ENCODE measurements around the gene RETREG1. TPM values are rescaled to one million over a fixed set of nuclear protein-coding genes. Genes with fewer than 3 reads are reported as not detected.
"Not testable (repeated sequence)": the region's sequence is repeated elsewhere in the genome, so short reads cannot be mapped to it uniquely, and the experiment has no call there.

Gene RETREG1
- total RNA-seq, 1 donor from 2014 or later = not detected

- no peak for DNase-seq (ENCODE audit: low read depth in 2 of 2)
Observed at GRCh38 chr5:16617274-16617968, 624 bp upstream of the RETREG1 start.

DNA sequence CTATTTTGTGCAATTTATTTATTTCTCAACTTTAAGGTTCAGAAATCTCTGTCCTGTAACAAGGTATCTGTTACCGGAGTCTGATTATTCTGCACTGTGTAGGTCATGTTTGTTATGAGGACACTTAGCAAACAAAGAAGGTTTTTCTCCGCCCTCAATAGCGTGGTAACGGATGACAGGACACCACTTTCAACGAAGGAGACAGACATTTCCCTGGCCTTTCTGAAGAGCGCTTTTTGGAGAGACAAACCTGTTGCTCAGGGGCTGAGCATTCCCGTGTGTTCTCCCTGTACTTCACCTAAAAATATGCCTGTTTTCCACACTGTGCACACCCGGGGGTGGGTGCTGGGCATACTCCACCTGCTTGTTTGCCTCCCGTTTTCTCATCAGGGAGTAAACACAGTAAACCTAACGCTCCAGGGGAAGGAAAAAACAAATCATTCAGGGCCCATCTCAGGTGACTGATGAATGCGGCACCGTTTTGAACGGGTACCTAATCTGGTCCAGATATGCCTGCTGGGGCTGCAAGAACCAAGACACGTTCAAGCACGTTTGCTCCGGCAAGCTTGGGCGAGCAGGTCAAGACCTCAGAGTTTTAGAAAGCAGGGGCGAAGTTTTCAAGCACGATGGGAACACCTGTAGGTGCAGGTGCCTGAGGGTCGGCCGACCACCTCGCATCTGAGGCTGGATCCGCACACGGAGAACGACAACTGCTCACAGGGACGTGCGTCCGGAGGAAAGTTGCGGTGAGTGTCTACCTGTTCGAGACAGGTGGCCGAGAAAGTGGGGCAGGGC is 859 bp downstream of the RETREG1 start:
- no peak for DNase-seq (ENCODE audit: low read depth in 2 of 2)

DNA sequence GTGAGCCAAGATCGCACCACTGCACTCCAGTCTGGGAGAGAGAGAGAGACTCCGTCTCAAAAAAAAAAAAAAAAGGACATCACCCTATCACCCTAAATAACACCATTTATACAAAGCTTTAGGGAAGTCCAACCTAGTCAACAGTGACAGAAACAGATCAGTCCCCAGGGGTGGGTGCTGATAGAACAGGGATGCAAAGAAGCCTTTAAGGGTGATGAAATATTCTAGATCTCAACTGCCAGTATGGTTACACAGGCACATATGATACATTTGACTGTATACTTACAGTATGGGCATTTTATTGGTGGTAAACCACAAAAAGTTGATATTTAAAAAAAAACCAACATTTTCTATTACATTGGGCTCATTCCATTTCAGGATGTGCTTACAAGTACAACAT is 4.8 kb downstream of the RETREG1 start:
- DNase-seq (ENCODE audit: low read depth in 2 of 2) = no peak

- not testable (repeated sequence) for DNase-seq (ENCODE audit: low read depth in 2 of 2)
Observed at GRCh38 chr5:16610896-16611295, 5.9 kb downstream of the RETREG1 start.

- DNase-seq (ENCODE audit: low read depth in 2 of 2) = no peak
Observed at GRCh38 chr5:16609412-16609811, 7.4 kb downstream of the RETREG1 start.

- DNase-seq (ENCODE audit: low read depth in 2 of 2) = no peak
Observed at GRCh38 chr5:16606628-16607027, 10.2 kb downstream of the RETREG1 start.

GRCh38 chr5:16603701-16604100 is 13.1 kb downstream of the RETREG1 start:
- no peak for DNase-seq (ENCODE audit: low read depth in 2 of 2)

GRCh38 chr5:16603295-16603694 is 13.5 kb downstream of the RETREG1 start:
- no peak for DNase-seq (ENCODE audit: low read depth in 2 of 2)

DNA sequence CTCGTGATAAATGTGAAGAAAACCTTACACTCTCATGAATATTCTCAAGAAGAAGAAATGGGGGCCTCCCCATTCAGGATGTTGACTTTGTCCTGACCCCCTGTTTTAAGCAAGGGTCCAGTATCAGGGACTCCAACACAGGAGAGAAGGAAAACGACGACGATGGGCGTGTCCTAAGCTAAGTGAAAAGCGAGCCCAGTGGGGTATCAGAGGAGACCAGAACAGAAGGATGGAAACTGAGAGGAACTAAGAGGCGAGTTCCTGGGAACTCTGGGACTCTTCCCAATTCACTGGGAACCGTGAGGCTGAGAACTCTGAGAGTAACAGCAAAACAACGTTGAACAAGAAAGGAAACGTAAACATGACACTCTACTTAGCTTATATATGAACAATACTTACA is 14.6 kb downstream of the RETREG1 start:
- no peak for DNase-seq (ENCODE audit: low read depth in 2 of 2)

- DNase-seq (ENCODE audit: low read depth in 2 of 2) = no peak
Observed at GRCh38 chr5:16600946-16601345, 15.9 kb downstream of the RETREG1 start.

DNA sequence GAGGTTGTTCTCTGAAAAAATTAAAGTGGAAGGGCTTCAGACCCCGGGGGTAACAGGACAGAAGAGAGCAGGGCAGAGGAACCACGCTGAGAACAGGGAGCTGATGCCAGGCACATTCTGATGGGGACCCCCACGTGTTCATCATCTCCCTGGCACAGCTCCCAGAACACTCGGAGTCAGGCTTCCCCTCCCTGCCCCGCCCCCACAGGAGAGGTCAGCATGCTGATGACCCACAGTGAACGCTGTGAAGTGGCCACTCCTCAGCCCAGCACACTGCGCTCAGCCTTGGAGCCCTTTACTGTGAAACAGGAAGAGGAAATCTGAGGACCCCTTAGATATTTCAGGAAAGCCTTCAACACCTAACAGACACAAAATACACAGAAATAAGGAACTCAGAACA is 16.4 kb downstream of the RETREG1 start:
- DNase-seq (ENCODE audit: low read depth in 2 of 2) = peak; percentile 28 to 33

GRCh38 chr5:16597946-16598694 is 18.7 kb downstream of the RETREG1 start:
- DNase-seq (ENCODE audit: low read depth in 2 of 2) = no peak

GRCh38 chr5:16596581-16596940 is 20.2 kb downstream of the RETREG1 start:
- no peak for DNase-seq (ENCODE audit: low read depth in 2 of 2)

GRCh38 chr5:16595881-16596580 is 20.8 kb downstream of the RETREG1 start:
- DNase-seq (ENCODE audit: low read depth in 2 of 2) = no peak

- no peak for DNase-seq (ENCODE audit: low read depth in 2 of 2)
Observed at GRCh38 chr5:16593628-16594027, 23.2 kb downstream of the RETREG1 start.

- DNase-seq (ENCODE audit: low read depth in 2 of 2) = peak in 1 of 2 donors; percentile 24
Observed at GRCh38 chr5:16593013-16593412, 23.8 kb downstream of the RETREG1 start.

- DNase-seq (ENCODE audit: low read depth in 2 of 2) = no peak
Observed at GRCh38 chr5:16592255-16592654, 24.5 kb downstream of the RETREG1 start.

- DNase-seq (ENCODE audit: low read depth in 2 of 2) = no peak
Observed at GRCh38 chr5:16590685-16591084, 26.1 kb downstream of the RETREG1 start.

DNA sequence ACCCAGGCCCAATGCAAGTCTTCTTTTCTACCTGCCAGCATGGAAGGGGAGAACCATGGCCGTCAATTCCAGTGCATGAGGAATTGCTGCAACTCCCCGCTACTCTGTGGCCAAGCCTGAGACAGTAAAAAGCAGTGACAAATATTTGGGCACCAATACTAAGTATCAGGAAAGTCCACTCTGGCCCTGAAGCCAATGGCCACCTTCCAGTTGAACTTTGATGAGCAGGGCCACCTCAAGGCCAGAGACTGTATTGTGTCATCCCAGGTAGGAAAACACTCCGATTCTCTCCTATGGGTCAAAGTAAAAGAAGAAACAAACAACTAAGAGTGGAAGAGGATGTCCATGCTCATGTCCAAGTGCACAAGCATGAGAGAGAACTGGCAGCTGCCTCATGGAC is 27.1 kb downstream of the RETREG1 start:
- DNase-seq (ENCODE audit: low read depth in 2 of 2) = no peak

DNA sequence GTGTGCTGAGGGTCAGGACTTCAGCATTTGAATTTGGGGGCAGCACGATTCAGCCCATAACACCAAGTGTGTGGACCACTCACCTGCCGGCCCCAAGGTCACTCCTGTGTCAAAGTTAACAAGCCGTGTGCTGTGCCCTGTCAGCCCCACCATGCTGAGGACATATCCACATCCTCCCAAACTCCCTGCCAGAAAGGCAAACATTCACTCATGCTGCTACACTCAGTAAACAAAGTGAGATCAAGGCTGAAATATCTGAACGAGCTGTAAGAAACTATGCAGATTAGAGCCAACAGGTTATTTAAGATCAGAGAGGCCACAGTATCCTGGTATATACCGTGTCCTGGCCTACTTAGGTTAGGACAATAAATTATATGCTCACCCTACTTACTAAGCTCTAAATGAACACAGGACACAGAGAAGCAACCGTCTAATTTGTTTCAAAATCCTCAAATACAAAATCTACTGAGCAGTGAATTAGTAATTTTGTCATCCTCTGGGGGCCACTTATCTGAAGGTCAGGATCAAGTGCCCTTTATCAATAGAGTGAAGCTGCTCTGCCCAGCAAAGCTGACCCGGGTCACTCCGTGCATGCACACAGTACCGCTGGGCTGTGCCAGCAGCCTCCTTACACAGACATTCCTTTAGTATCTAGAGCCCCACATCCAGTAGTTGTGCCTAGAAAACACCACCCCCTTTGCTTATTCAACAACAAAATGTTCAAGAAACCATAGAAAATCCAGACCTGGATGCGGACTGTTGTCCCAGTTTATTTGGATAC is 28.2 kb downstream of the RETREG1 start:
- no peak for DNase-seq (ENCODE audit: low read depth in 2 of 2)

GRCh38 chr5:16586556-16586955 is 30.2 kb downstream of the RETREG1 start:
- DNase-seq (ENCODE audit: low read depth in 2 of 2) = no peak

All from lung microvascular endothelial cell (primary cell).